Activated T-cell treated with anti-CD3 and anti-CD28 coated beads, Interleukin-2, amount 50 U/mL, for 72 hours (primary cell): Measurements from ENCODE around the gene NANOS1. TPM values are rescaled to one million over a fixed set of nuclear protein-coding genes. Genes with fewer than 3 reads are reported as not detected.
"Not testable (repeated sequence)": the region's sequence is repeated elsewhere in the genome, so short reads cannot be mapped to it uniquely, and the experiment has no call there.

Experiments used
- ATAC-seq, 2 donors: fragments of 150-1000 bp; cut with Tn5 transposase; replicated peaks in 1 of 2; 2 replicates each; pipeline ENCODE4 v1.10.0; 2021; ENCODE audit warnings: moderate library complexity in 2 of 2, mild to moderate bottlenecking in 1 of 2
- DNase-seq, 2 donors: peaks; one replicate each; pipeline ENCODE4 v3.0.0; 2021 to 2022; ENCODE audit warnings: mixed read lengths in 1 of 2
- H3K27ac Mint-ChIP-seq: one replicate; pipeline ENCODE4 v1.8.0; 2022; ENCODE audit warnings: mild to moderate bottlenecking, moderate library complexity, mixed read lengths
- H3K27me3 Mint-ChIP-seq: one replicate; pipeline ENCODE4 v1.8.0; 2022; ENCODE audit warnings: low read depth, mixed read lengths
- H3K36me3 Mint-ChIP-seq, 2 donors: one replicate each; pipeline ENCODE4 v1.8.0; 2022; ENCODE audit warnings: mixed read lengths in 2 of 2, mild to moderate bottlenecking in 1 of 2; ENCODE audit not compliant: insufficient read depth in 2 of 2
- H3K4me1 Mint-ChIP-seq: one replicate; pipeline ENCODE4 v1.8.0; 2022; ENCODE audit warnings: low read depth, mixed read lengths
- H3K4me3 Mint-ChIP-seq, 2 donors: one replicate each; pipeline ENCODE4 v1.8.0; 2022; ENCODE audit warnings: mild to moderate bottlenecking in 2 of 2, mixed read lengths in 2 of 2, moderate library complexity in 2 of 2
- H3K9me3 Mint-ChIP-seq, 2 donors: one replicate each; pipeline ENCODE4 v1.8.0; 2022; ENCODE audit warnings: mixed read lengths in 2 of 2
- total RNA-seq, 2 donors: library from RNA; stranded (reverse); gene quantifications; one replicate each; pipeline ENCODE4 v1.2.3, GENCODE V29; 2022

NANOS1 gene
- total RNA-seq, 2 donors from 2014 or later, result 0.31 to 0.37 TPM

DNA sequence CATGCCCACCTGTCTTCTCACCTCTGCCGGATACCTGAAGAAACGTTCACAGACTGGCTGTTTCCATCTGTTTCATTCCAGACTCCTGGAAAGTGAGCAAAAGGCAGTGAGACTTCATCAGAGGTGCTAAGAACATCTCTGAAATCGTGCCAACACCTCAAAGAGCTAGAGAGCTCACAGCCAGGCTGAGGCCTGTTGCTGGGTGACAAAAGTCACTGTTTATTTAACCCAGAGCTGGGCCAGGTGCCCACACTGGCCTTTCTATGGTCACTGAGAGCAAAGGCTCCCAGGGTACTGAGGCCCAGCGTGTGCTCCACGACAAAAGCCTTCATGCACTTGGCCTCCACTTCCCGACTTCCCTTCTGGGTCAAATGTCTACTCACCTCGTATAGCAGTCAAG lies 3.7 kb upstream of the NANOS1 start:
- ATAC-seq, result no peak
- Mint-ChIP-seq H3K4me1 (no peaks in the 10 kb centered on the region), H3K27ac (no peak overlapping the region)

DNA sequence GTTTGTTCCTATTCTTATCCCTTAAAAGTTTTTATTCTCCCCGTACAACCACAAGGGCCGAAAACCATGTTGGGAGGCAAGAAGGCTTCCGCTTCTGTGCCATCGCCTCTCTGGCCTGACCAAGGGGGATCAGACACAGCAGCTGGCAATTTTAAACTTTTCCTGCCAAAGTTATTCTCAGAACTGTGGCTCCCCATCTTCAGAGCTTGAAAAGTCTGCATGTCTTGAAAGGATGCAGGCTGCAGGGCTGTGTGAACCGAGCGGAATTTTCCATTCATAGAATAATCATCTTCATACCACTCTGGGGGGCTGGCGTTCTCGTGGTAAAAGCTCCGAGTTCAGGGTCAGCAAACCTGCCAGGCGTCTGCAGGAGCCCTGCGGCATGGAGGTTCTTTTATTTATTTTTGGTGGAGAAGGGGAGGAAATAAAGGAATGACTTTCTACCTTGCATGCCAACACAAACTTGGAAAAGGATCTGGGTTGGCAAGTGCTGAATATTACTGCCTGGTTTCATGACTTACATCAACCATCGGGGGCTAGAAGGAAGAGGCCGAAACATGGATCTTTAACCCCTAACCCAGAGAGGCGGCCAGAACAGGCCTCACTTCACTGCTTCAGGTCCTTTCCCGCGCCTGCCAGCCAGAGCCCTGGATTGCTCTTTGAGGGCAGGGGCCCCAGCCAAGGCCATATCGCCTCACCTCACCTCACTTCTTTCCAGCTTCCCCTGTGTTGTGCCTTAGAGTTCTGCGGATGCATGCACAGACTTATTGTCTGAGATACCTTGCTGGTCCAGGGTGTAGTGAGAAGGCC lies 3.0 kb upstream of the NANOS1 start:
- no peaks in the 10 kb centered on the region for H3K9me3 Mint-ChIP-seq
- H3K36me3 Mint-ChIP-seq, result no peaks in the 10 kb centered on the region
- H3K27ac Mint-ChIP-seq, result no peak overlapping the region
- H3K4me3 Mint-ChIP-seq, result no peak overlapping the region
- ATAC-seq (no peak), DNase-seq (no peak)
- peaks cover 7% of the 10 kb centered on the region for H3K4me1 Mint-ChIP-seq
- peaks cover 10% of the 10 kb centered on the region for H3K27me3 Mint-ChIP-seq

More for the DNA sequence above, 3.7 kb upstream of the NANOS1 start:
- peaks cover 10% of the 10 kb centered on the region for H3K27me3 Mint-ChIP-seq
- no peaks in the 10 kb centered on the region for H3K9me3 Mint-ChIP-seq
- H3K4me3 Mint-ChIP-seq, result no peak overlapping the region
- H3K36me3 Mint-ChIP-seq, result no peaks in the 10 kb centered on the region
- no peak for DNase-seq

DNA sequence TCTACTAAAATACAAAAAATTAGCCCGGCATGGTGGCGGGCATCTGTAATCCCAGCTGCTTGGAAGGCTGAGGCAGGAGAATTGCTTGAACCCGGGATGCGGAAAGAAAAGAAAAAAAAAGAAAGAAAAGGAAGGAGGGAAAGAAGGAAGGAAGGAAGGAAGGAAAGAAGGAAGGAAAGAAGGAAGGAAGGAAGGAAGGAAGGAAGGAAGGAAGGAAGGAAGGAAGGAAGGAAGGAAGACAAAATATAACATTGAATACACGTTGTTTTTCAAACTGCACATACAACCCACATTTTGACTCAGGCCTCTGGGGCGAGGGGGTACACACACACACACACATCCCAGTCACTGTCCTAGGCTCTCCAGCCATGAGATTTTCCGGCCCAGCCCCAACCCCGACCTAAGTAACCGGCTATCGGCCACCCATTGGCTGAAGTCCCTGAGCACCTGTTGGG lies 1.0 kb upstream of the NANOS1 start:
- not testable (repeated sequence) for H3K9me3 Mint-ChIP-seq, H3K36me3 Mint-ChIP-seq, H3K4me1 Mint-ChIP-seq, ATAC-seq, H3K27ac Mint-ChIP-seq, DNase-seq
- H3K27me3 Mint-ChIP-seq, result peaks cover 10% of the 10 kb centered on the region
- peak overlapping the region; percentile 39 to 63 for H3K4me3 Mint-ChIP-seq

DNA sequence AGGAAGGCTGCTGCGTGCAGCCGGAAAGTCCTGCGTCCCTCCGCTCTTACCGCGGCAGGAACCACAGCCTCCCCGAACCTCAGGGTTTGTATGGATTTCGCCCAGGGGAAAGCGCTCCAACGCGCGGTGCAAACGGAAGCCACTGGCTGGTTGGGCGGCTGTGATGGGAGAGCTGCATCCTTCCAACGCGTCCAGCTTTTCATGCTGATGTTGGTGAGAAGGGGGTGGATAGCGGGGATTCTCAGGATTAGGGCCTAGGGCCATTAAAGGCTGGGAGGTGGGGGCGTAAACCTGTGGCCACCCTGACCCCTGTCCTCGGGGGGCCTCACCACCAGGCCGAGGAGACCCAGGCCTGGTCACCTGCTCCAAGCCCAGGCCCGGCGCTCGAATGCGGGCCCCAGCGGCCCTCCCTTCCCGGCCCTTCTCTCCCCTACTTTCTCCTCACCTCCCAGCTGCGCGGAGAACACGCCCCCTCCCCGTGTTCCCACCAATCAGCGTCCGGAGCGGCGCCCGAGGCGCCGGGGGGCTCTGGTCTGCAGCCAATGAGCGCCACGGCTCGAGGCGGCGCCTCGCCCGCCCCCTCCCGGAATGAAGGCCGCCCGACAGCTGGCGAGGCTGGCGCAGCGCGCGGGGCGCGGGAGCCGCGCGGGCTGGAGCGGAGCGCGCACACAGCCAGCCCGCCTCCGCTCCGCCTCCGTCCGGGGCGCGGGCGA lies 458 bp upstream of the NANOS1 start:
- Mint-ChIP-seq H3K4me3 (peak overlapping the region; percentile 63 to 64), H3K9me3 (no peaks in the 10 kb centered on the region), H3K4me1 (peaks cover 9% of the 10 kb centered on the region), H3K27me3 (peaks cover 10% of the 10 kb centered on the region), H3K36me3 (peaks cover 4 to 5% of the 10 kb centered on the region in 2 donors), H3K27ac (no peak overlapping the region)
- DNase-seq (peak; percentile 82 to 84), ATAC-seq (peak; percentile 71 to 73)

DNA sequence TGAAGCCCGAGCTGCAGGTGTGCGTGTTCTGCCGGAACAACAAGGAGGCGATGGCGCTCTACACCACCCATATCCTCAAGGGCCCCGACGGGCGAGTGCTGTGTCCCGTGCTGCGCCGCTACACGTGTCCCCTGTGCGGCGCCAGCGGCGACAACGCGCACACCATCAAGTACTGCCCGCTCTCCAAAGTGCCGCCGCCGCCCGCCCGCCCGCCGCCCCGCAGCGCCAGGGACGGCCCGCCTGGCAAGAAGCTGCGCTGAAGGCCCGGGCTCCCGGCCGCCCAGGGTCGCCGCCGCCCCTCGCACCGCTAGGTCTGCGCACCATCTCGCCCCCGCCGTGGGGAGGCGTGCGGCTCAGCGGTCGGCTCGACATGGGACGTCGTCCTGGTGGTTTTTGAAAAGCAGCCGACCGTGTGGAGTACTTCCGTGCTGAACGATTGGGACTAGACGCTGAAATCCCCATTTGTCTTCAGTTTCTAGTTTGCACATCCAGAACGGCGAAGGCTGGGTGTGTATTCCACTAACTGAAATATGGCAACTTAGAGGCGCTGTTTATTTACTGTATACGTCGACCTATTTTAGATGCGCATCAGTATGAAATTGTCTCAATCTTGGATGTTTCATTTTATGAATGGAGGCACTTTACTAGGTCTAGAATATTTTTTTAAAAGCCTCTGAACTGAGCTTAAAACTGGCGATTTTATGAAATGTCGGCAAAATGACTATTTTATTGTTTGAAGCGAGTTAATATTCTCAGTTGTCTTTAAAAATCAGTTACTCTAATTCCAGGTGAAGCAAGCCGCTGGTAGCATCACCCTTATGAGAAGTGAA lies 1.1 kb downstream of the NANOS1 start:
- peak overlapping the region; percentile 42 for H3K27ac Mint-ChIP-seq
- peak; percentile 61 to 65 for ATAC-seq

DNA sequence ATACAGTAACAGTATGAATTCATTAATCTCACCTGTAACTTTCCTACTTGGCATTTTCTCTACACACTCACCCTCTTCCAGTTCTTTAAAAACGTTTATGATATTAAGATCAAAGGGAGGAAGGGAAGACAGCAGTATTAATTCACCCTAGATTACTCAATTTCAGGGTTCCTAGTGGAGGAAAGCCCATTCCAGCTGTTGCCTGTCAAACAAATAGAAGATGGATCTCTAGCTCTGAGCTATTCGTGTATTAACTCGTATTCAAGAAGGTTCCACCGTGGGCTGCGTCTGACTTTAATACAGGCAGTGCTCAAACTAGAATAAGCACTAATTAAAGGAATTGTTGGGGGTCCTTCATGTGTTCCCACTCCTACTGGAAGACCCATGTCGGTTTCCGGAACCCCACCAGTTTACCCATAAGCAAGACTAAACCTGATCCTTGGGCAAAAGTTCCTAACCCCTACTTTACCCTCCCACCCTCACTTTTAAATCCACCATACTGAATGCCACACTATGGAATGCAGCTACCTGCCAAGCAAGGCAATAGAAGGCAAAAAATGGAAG lies 2.1 kb downstream of the NANOS1 start:
- Mint-ChIP-seq H3K27ac (no peak overlapping the region), H3K9me3 (no peaks in the 10 kb centered on the region), H3K4me3 (peak overlapping the region; percentile 76 to 87), H3K36me3 (peaks cover 10 to 22% of the 10 kb centered on the region in 2 donors), H3K4me1 (peaks cover 13% of the 10 kb centered on the region), H3K27me3 (peaks cover 10% of the 10 kb centered on the region)
- no peak for ATAC-seq
- DNase-seq, result no peak

More for the DNA sequence above, 1.1 kb downstream of the NANOS1 start:
- peaks cover 7 to 14% of the 10 kb centered on the region in 2 donors for H3K36me3 Mint-ChIP-seq
- no peaks in the 10 kb centered on the region for H3K9me3 Mint-ChIP-seq
- H3K4me3 Mint-ChIP-seq, result peak overlapping the region; percentile 76 to 87
- peaks cover 13% of the 10 kb centered on the region for H3K4me1 Mint-ChIP-seq
- H3K27me3 Mint-ChIP-seq, result peaks cover 10% of the 10 kb centered on the region
- DNase-seq, result peak; percentile 66 to 74

DNA sequence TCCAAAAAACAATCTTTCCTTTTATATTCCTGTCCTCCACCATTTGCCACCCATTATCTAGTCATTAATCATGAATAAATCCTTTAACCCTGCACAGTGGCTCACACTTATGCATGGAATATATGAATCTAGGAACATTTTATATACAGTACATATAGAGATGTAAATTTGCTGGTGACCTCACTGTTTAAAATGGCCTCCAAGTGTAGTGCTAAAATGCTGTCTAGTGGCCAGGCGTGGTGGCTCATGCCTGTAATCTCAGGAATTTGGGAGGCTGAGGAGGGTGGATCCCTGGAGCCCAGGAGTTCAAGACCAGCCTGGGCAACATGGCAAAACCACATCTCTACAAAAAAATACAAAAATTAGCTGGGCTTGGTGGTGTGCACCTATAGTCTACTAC lies 9.6 kb downstream of the NANOS1 start:
- DNase-seq (no peak), ATAC-seq (no peak)
- Mint-ChIP-seq H3K27ac (peak overlapping the region; percentile 81), H3K27me3 (no peaks in the 10 kb centered on the region), H3K4me1 (peaks cover 13% of the 10 kb centered on the region), H3K36me3 (peaks cover 25 to 67% of the 10 kb centered on the region in 2 donors), H3K9me3 (no peaks in the 10 kb centered on the region), H3K4me3 (no peak overlapping the region)

DNA sequence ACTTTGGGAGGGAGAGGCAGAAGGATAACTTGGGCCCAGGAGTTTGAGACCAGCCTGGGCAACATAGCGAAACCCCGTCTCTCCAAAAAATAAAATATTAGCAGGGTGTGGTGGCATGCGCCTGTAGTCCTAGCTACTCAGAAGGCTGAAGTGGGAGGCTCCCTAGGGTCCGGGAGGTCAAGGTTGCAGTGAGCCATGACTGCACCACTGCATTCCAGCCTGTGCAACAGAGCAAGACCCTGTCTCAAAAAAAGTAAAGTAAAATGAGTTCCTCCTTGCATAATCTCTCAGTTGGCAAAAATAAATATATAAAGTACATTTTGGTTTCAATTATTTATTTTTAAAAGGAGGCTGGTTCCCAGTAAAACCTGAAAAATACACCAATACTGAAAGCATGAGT lies 11.8 kb downstream of the NANOS1 start:
- peaks cover 25 to 70% of the 10 kb centered on the region in 2 donors for H3K36me3 Mint-ChIP-seq
- H3K4me1 Mint-ChIP-seq, result peaks cover 9% of the 10 kb centered on the region
- H3K27me3 Mint-ChIP-seq, result no peaks in the 10 kb centered on the region
- H3K27ac Mint-ChIP-seq, result no peak overlapping the region
- no peak for DNase-seq
- no peak overlapping the region for H3K4me3 Mint-ChIP-seq
- no peaks in the 10 kb centered on the region for H3K9me3 Mint-ChIP-seq
- no peak for ATAC-seq

DNA sequence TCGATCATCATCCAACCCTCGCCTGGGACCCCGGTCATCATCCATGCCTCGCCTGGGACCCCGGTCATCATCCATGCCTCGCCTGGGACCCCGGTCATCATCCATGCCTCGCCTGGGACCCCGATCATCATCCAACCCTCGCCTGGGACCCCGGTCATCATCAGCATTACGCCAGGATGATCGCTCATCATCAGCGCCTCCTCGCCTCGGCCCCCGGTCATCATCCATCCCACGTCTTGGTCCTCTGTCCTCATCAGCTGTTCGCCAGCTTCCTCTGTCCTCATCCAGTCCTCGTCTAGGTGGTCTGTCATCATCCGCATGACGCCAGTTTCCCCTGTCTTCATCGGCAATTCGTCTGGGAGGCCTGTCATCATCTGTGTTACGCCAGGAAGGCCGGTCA lies 12.7 kb downstream of the NANOS1 start:
- peak overlapping the region; percentile 19 for H3K27ac Mint-ChIP-seq
- peaks cover 9% of the 10 kb centered on the region for H3K4me1 Mint-ChIP-seq
- peaks cover 23 to 74% of the 10 kb centered on the region in 2 donors for H3K36me3 Mint-ChIP-seq
- H3K4me3 Mint-ChIP-seq, result no peak overlapping the region
- DNase-seq (no peak), ATAC-seq (no peak)
- H3K27me3 Mint-ChIP-seq, result no peaks in the 10 kb centered on the region
- no peaks in the 10 kb centered on the region for H3K9me3 Mint-ChIP-seq

DNA sequence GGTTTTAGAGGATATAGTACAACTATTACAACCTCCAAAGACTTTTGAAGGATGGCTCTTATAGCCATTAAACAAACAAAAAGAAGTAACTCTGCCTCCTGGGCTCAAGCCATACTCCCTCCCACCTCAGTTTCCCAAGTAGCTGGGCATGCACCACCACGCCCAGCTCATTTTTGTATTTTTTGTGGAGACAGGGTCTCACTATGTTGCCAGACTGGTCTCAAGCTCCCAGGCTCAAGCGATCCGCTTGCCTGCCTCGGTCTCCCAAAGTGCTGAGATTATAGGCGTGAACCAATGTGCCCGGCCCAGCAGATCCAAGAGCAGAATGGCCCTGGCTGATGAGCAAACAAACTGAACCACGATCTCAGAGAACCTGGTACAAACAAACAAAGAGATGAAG lies 16.0 kb downstream of the NANOS1 start:
- Mint-ChIP-seq H3K36me3 (peaks cover 27 to 72% of the 10 kb centered on the region in 2 donors), H3K27me3 (no peaks in the 10 kb centered on the region), H3K9me3 (no peaks in the 10 kb centered on the region), H3K4me1 (peaks cover under 1% of the 10 kb centered on the region), H3K4me3 (no peak overlapping the region), H3K27ac (peak overlapping the region; percentile 18)
- ATAC-seq, result no peak
- DNase-seq, result no peak

DNA sequence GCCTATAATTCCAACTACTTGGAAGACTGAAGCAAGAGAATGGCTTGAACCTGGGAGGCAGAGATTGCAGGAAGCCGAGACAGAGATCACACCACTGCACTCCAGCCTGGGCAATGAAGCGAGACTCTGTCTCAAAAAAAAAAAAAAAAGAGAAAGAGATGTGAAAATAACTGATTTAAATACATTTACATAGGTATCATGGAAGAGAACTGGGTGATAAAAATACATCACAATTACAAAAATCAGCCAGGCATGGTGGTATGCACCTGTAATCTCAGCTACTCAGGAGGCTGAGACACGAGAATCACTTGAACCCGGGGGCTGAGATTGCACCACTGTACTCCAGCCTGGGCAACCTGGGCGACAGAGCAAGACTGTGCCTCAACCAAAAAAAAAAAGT lies 19.8 kb downstream of the NANOS1 start:
- H3K27me3 Mint-ChIP-seq, result no peaks in the 10 kb centered on the region
- no peaks in the 10 kb centered on the region for H3K4me1 Mint-ChIP-seq
- ATAC-seq (no peak), DNase-seq (no peak)
- H3K27ac Mint-ChIP-seq, result no peak overlapping the region
- H3K4me3 Mint-ChIP-seq, result no peak overlapping the region
- peaks cover 23 to 64% of the 10 kb centered on the region in 2 donors for H3K36me3 Mint-ChIP-seq
- no peaks in the 10 kb centered on the region for H3K9me3 Mint-ChIP-seq

DNA sequence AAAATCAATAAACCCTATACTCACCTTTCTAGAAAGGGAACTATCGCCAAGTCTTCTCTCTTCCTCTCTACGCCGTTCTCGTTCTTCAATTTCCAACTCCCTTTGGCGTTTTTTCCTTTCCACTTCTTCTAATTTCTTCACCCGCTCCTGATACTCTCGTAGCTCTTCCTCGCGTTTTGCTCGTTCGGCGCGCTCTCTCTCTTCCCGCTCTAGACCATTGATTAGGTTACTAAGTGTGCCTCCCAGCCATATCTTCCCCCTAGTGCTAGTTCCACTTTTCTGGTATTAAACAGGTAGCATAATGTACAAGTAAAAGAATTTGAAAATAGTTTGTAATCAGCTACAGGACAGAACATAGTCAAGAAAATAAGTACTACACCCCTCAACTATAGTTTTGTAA lies 20.3 kb downstream of the NANOS1 start:
- H3K36me3 Mint-ChIP-seq, result peaks cover 23 to 63% of the 10 kb centered on the region in 2 donors
- DNase-seq, result no peak
- H3K27ac Mint-ChIP-seq, result peak overlapping the region; percentile 52
- H3K9me3 Mint-ChIP-seq, result no peaks in the 10 kb centered on the region
- H3K4me1 Mint-ChIP-seq, result no peaks in the 10 kb centered on the region
- H3K4me3 Mint-ChIP-seq, result no peak overlapping the region
- ATAC-seq, result no peak
- no peaks in the 10 kb centered on the region for H3K27me3 Mint-ChIP-seq
